HCT116 (cell line): ENCODE measurements around the gene PEX26.

ENCODE experiments used
- CEBPB ChIP-seq: IDR thresholded peaks from 2 replicates; pipeline ENCODE4 v1.6.1; 2012; ENCODE audit warnings: low read depth
- POLR2A ChIP-seq: IDR thresholded peaks from 2 replicates; pipeline ENCODE4 v1.7.0; 2011; ENCODE audit warnings: borderline replicate concordance; ENCODE audit not compliant: insufficient read depth, insufficient read length; ENCODE audit errors: extremely low read depth
- POLR2AphosphoS5 ChIP-seq: IDR thresholded peaks from 2 replicates; pipeline ENCODE4 v1.6.1; 2011; ENCODE audit warnings: mild to moderate bottlenecking, low read depth, low read length, moderate library complexity
- SRF ChIP-seq: IDR thresholded peaks from 2 replicates; pipeline ENCODE4 v1.6.1; 2012; ENCODE audit warnings: low read depth
- TF ChIP-seq, protein P1 (sequence below), 3 experiments: fragments of 200-600 bp in 1 of 3; sonication (generic) in 1 of 3; IDR thresholded peaks in 2 of 3; conservative IDR thresholded peaks in 1 of 3; 2 replicates each; pipeline ENCODE4 v1.5.1; 2012 to 2017; ENCODE audit warnings: low read depth in 2 of 3, low read length in 2 of 3, antibody characterized with exemption in 1 of 3, borderline replicate concordance in 1 of 3, control low read depth in 1 of 3, mild to moderate bottlenecking in 1 of 3, mixed read lengths in 1 of 3, mixed run types in 1 of 3, moderate library complexity in 1 of 3; ENCODE audit not compliant: insufficient read depth in 1 of 3
- TF ChIP-seq, protein P2 (sequence below): IDR thresholded peaks from 2 replicates; pipeline ENCODE4 v1.6.1; 2011; ENCODE audit warnings: mild to moderate bottlenecking, low read length, moderate library complexity; ENCODE audit not compliant: insufficient replicate concordance; ENCODE audit errors: extremely low read depth
- TF ChIP-seq, protein P3 (sequence below): IDR thresholded peaks from 2 replicates; pipeline ENCODE4 v1.6.1; 2012

DNA sequence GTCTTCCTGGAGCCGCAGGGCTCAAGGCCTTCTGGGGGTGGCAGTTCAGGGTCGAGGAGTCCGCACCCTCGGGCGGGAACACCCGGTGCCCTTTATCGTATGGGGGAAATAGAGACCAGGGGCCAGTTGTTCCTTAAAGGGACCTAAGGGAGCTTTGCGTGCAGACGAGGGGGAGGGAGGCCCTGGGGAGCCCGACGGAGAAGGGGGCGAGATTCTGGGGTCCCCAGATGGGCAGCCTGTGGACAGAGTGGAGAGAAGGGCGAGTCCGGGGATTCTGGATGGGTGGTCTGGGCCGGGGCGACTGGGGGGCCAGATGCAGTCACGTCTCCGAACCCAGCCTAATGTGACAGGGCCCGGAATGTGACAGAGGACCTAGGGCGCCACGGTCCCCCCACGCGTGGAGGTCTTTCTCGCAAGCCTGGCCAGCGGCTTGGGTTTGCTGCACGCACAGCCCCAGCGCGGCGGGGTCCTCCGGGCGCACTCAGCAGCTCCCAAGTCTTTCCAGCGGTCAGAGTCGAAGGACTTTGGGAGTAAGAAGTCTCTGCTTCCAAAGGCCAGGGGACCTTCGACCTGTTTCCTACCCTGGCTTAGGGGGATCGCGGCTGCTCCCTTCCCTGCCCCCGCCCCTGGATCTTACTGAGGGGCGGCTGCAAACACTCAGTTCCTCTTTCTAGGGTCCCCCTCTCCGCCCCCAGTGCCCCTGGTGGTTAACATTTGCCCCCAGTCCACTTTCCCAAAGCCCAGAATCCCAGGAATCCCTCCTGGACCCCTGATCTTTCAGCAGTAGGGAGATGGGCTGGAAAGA, 33.4 kb downstream of the PEX26 start:
- TF ChIP-seq, protein P1, sequence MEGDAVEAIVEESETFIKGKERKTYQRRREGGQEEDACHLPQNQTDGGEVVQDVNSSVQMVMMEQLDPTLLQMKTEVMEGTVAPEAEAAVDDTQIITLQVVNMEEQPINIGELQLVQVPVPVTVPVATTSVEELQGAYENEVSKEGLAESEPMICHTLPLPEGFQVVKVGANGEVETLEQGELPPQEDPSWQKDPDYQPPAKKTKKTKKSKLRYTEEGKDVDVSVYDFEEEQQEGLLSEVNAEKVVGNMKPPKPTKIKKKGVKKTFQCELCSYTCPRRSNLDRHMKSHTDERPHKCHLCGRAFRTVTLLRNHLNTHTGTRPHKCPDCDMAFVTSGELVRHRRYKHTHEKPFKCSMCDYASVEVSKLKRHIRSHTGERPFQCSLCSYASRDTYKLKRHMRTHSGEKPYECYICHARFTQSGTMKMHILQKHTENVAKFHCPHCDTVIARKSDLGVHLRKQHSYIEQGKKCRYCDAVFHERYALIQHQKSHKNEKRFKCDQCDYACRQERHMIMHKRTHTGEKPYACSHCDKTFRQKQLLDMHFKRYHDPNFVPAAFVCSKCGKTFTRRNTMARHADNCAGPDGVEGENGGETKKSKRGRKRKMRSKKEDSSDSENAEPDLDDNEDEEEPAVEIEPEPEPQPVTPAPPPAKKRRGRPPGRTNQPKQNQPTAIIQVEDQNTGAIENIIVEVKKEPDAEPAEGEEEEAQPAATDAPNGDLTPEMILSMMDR (IDR thresholded peaks at IDR 0.05 in 2 of 3, conservative IDR thresholded peaks at IDR 0.05 in 1 of 3; ENCODE audit: borderline replicate concordance in 1 of 3, insufficient read depth in 1 of 3, low read depth in 2 of 3, low read length in 2 of 3) = no peak
- no peak for TF ChIP-seq CEBPB
- TF ChIP-seq, protein P2, sequence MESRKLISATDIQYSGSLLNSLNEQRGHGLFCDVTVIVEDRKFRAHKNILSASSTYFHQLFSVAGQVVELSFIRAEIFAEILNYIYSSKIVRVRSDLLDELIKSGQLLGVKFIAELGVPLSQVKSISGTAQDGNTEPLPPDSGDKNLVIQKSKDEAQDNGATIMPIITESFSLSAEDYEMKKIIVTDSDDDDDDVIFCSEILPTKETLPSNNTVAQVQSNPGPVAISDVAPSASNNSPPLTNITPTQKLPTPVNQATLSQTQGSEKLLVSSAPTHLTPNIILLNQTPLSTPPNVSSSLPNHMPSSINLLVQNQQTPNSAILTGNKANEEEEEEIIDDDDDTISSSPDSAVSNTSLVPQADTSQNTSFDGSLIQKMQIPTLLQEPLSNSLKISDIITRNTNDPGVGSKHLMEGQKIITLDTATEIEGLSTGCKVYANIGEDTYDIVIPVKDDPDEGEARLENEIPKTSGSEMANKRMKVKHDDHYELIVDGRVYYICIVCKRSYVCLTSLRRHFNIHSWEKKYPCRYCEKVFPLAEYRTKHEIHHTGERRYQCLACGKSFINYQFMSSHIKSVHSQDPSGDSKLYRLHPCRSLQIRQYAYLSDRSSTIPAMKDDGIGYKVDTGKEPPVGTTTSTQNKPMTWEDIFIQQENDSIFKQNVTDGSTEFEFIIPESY = no peak
- TF ChIP-seq POLR2A = no peak
- TF ChIP-seq SRF = no peak
- TF ChIP-seq, protein P3, sequence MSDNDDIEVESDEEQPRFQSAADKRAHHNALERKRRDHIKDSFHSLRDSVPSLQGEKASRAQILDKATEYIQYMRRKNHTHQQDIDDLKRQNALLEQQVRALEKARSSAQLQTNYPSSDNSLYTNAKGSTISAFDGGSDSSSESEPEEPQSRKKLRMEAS = no peak
- no peak for TF ChIP-seq POLR2AphosphoS5
